H9 (cell line): ENCODE measurements around the gene SORCS2. TPM values are rescaled to one million over a fixed set of nuclear protein-coding genes. Genes with fewer than 3 reads are reported as not detected.

Source experiments
- DNase-seq: peaks from one replicate; pipeline ENCODE4 v3.0.0-alpha.2; 2017
- H2AFZ ChIP-seq: one replicate; pipeline ENCODE4 v1.6.1; 2013; ENCODE audit warnings: mild to moderate bottlenecking, low read length, control low read depth, moderate library complexity
- H2AK5ac ChIP-seq: 2 replicates; pipeline ENCODE4 v1.6.1; 2013; ENCODE audit warnings: low read length, control low read depth, mixed read lengths; ENCODE audit not compliant: insufficient read length
- H2BK120ac ChIP-seq: one replicate; pipeline ENCODE4 v1.6.1; 2013; ENCODE audit warnings: low read depth, mild to moderate bottlenecking, low read length, control low read depth, inconsistent platforms; ENCODE audit not compliant: poor library complexity, severe bottlenecking
- H2BK12ac ChIP-seq: 2 replicates; pipeline ENCODE4 v1.6.1; 2013; ENCODE audit warnings: low read length, control low read depth, mixed read lengths, low read depth; ENCODE audit not compliant: insufficient read length
- H2BK15ac ChIP-seq: 2 replicates; pipeline ENCODE4 v1.6.1; 2013; ENCODE audit warnings: low read depth, low read length, control low read depth
- H2BK20ac ChIP-seq: one replicate; pipeline ENCODE4 v1.6.1; 2013; ENCODE audit warnings: low read depth, mild to moderate bottlenecking, low read length, control low read depth, inconsistent platforms; ENCODE audit not compliant: poor library complexity, severe bottlenecking
- H2BK5ac ChIP-seq: 2 replicates; pipeline ENCODE4 v1.6.1; 2013; ENCODE audit warnings: low read length, control low read depth, mixed read lengths; ENCODE audit not compliant: insufficient read length
- H3K14ac ChIP-seq: 2 replicates; pipeline ENCODE4 v1.6.1; 2013; ENCODE audit warnings: low read length, control low read depth; ENCODE audit not compliant: insufficient read depth
- H3K18ac ChIP-seq: 2 replicates; pipeline ENCODE4 v1.6.1; 2013; ENCODE audit warnings: low read depth, mild to moderate bottlenecking, mixed read lengths, low read length, control low read depth; ENCODE audit not compliant: insufficient read length
- H3K23ac ChIP-seq: 2 replicates; pipeline ENCODE4 v1.6.1; 2013; ENCODE audit warnings: low read length, control low read depth, mixed read lengths, low read depth; ENCODE audit not compliant: insufficient read length
- H3K23me2 ChIP-seq: 2 replicates; pipeline ENCODE4 v1.6.1; 2013; ENCODE audit warnings: low read depth, mild to moderate bottlenecking, mixed read lengths, low read length, control low read depth; ENCODE audit not compliant: insufficient read length, poor library complexity, severe bottlenecking
- H3K27ac ChIP-seq: 2 replicates; pipeline ENCODE4 v1.5.1; 2013; ENCODE audit warnings: low read length, control low read depth, mixed read lengths, low read depth; ENCODE audit not compliant: insufficient read length
- H3K27me3 ChIP-seq: 2 replicates; pipeline ENCODE4 v1.6.1; 2013; ENCODE audit warnings: low read length, control low read depth, inconsistent platforms; ENCODE audit not compliant: insufficient read depth
- H3K4ac ChIP-seq: 2 replicates; pipeline ENCODE4 v1.6.1; 2013; ENCODE audit warnings: low read depth, mild to moderate bottlenecking, control low read depth, inconsistent platforms, low read length, moderate library complexity
- H3K4me1 ChIP-seq: 2 replicates; pipeline ENCODE4 v1.6.1; 2013; ENCODE audit warnings: low read length, control low read depth, inconsistent platforms; ENCODE audit not compliant: insufficient read depth
- H3K4me2 ChIP-seq: 2 replicates; pipeline ENCODE4 v1.6.1; 2013; ENCODE audit warnings: low read length, control low read depth, mixed read lengths; ENCODE audit not compliant: insufficient read length, insufficient read depth
- H3K56ac ChIP-seq: 2 replicates; pipeline ENCODE4 v1.6.1; 2013; ENCODE audit warnings: low read depth, mild to moderate bottlenecking, mixed read lengths, low read length, control low read depth; ENCODE audit not compliant: insufficient read length
- H3K79me1 ChIP-seq: 2 replicates; pipeline ENCODE4 v1.6.1; 2013; ENCODE audit warnings: low read depth, mild to moderate bottlenecking, moderate library complexity, low read length, control low read depth, inconsistent platforms; ENCODE audit not compliant: insufficient read depth, poor library complexity, severe bottlenecking
- H3K79me2 ChIP-seq: 2 replicates; pipeline ENCODE4 v1.6.1; 2013; ENCODE audit warnings: low read length, control low read depth, inconsistent platforms; ENCODE audit not compliant: insufficient read depth
- H3K9ac ChIP-seq: 2 replicates; pipeline ENCODE4 v1.6.1; 2013; ENCODE audit warnings: low read length, control low read depth, mixed read lengths; ENCODE audit not compliant: insufficient read length; ENCODE audit errors: extremely low read depth
- H3K9me3 ChIP-seq: one replicate; pipeline ENCODE4 v1.6.1; 2013; ENCODE audit warnings: low read depth, low read length, inconsistent platforms; ENCODE audit not compliant: control insufficient read depth
- H3T11ph ChIP-seq: one replicate; pipeline ENCODE4 v1.6.1; 2013; ENCODE audit warnings: mild to moderate bottlenecking, low read length, control low read depth, inconsistent platforms
- H4K20me1 ChIP-seq: one replicate; pipeline ENCODE4 v1.6.1; 2013; ENCODE audit not compliant: control insufficient read depth, insufficient read length, insufficient read depth
- H4K5ac ChIP-seq: 2 replicates; pipeline ENCODE4 v1.6.1; 2013; ENCODE audit warnings: low read depth, mild to moderate bottlenecking, mixed read lengths, low read length, control low read depth; ENCODE audit not compliant: insufficient read length
- H4K8ac ChIP-seq: replicated peaks from 2 replicates; pipeline ENCODE4 v1.6.1; 2013; ENCODE audit warnings: low read length, control low read depth, mixed read lengths, low read depth; ENCODE audit not compliant: insufficient read length
- H4K91ac ChIP-seq: 2 replicates; pipeline ENCODE4 v1.6.1; 2013; ENCODE audit warnings: low read depth, mild to moderate bottlenecking, moderate library complexity, mixed read lengths, low read length, control low read depth; ENCODE audit not compliant: insufficient read length
- H3K27ac Mint-ChIP-seq, 3 experiments: 2 replicates in 2 of 3; 3 replicates in 1 of 3; pipeline ENCODE4 v1.8.0; 2020 to 2021; ENCODE audit warnings: mixed read lengths in 3 of 3, mild to moderate bottlenecking in 1 of 3, moderate library complexity in 1 of 3
- H3K27me3 Mint-ChIP-seq: 2 replicates; pipeline ENCODE4 v1.8.0; 2021; ENCODE audit warnings: low read depth, mild to moderate bottlenecking, moderate library complexity, mixed read lengths
- H3K36me3 Mint-ChIP-seq, 3 experiments: 2 replicates in 2 of 3; 3 replicates in 1 of 3; pipeline ENCODE4 v1.8.0; 2020 to 2021; ENCODE audit warnings: low read depth in 3 of 3, mixed read lengths in 3 of 3; ENCODE audit not compliant: insufficient read depth in 1 of 3
- H3K4me1 Mint-ChIP-seq, 2 experiments: 2 replicates each; pipeline ENCODE4 v1.8.0; 2020; ENCODE audit warnings: mixed read lengths in 2 of 2
- H3K4me3 Mint-ChIP-seq, 2 experiments: 2 replicates in 1 of 2; 3 replicates in 1 of 2; pipeline ENCODE4 v1.8.0; 2020 to 2021; ENCODE audit warnings: mild to moderate bottlenecking in 2 of 2, mixed read lengths in 2 of 2, moderate library complexity in 1 of 2
- H3K9me3 Mint-ChIP-seq, 2 experiments: 2 replicates in 1 of 2; 3 replicates in 1 of 2; pipeline ENCODE4 v1.8.0; 2020; ENCODE audit warnings: mild to moderate bottlenecking in 2 of 2, mixed read lengths in 2 of 2, moderate library complexity in 1 of 2
- WGBS: extraction: QIAGEN DNeasy Blood & Tissue Kit; methylation state at CpG from one replicate; pipeline ENCODE4 v1.1.7; 2013; ENCODE audit warnings: missing lambda C conversion rate, low lambda C conversion rate, mixed read lengths; ENCODE audit not compliant: insufficient read length; ENCODE audit errors: extremely low coverage; 5-methylcytosine and 5-hydroxymethylcytosine counted together
- total RNA-seq: library from RNA; stranded (reverse); gene quantifications from 2 replicates; pipeline ENCODE4 v1.2.1, GENCODE V29; 2021
- TF ChIP-seq, protein P1 (sequence below): fragments of 200-600 bp; sonication (generic); conservative IDR thresholded peaks from 3 replicates; pipeline ENCODE4 v1.8.0; 2021; ENCODE audit warnings: antibody characterized with exemption, mild to moderate bottlenecking

SORCS2 gene
- total RNA-seq, 1 experiment from 2014 or later = 0.57 TPM

DNA sequence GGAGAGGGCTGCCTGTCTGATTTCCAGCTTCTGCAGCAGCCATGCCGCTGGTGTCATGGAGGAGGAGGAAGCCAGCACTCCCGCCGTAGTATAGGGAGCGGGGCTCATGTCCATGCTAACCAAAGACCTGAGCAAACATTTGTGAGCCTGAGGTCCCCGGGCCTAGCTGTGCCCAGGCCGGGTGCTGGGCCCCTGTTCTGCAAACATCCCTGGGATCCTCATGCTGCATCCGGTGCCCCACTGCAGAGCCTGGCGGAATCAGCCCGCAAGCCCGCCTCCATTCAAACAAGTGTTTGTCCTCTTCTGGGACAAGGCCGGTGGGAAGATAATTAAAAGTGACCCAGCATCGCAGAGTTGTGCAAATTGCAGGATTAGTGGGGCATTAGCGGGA, 106.3 kb downstream of the SORCS2 start:
- no peak overlapping the region for H3K4ac ChIP-seq
- Mint-ChIP-seq H3K27me3 (peaks cover 7% of the 10 kb centered on the region), H3K27ac (no peak overlapping the region; a peak in 1 of 7 replicates), H3K4me3 (no peak overlapping the region), H3K9me3 (no peaks in the 10 kb centered on the region), H3K4me1 (peaks cover 6 to 19% of the 10 kb centered on the region in 2 experiments; a peak in 3 of 4 replicates), H3K36me3 (no peaks in the 10 kb centered on the region)
- no peak overlapping the region for H3K9ac ChIP-seq
- TF ChIP-seq, protein P1, sequence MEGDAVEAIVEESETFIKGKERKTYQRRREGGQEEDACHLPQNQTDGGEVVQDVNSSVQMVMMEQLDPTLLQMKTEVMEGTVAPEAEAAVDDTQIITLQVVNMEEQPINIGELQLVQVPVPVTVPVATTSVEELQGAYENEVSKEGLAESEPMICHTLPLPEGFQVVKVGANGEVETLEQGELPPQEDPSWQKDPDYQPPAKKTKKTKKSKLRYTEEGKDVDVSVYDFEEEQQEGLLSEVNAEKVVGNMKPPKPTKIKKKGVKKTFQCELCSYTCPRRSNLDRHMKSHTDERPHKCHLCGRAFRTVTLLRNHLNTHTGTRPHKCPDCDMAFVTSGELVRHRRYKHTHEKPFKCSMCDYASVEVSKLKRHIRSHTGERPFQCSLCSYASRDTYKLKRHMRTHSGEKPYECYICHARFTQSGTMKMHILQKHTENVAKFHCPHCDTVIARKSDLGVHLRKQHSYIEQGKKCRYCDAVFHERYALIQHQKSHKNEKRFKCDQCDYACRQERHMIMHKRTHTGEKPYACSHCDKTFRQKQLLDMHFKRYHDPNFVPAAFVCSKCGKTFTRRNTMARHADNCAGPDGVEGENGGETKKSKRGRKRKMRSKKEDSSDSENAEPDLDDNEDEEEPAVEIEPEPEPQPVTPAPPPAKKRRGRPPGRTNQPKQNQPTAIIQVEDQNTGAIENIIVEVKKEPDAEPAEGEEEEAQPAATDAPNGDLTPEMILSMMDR = no peak
- H2BK12ac ChIP-seq = no peak overlapping the region
- no peaks in the 10 kb centered on the region for H4K20me1 ChIP-seq
- no peaks in the 10 kb centered on the region for H3K79me2 ChIP-seq
- no peak overlapping the region for H2AK5ac ChIP-seq
- no peak overlapping the region for H3K56ac ChIP-seq
- H2BK5ac ChIP-seq = no peak overlapping the region
- H3K23ac ChIP-seq = no peak overlapping the region
- no peaks in the 10 kb centered on the region for H3K4me1 ChIP-seq
- H2BK120ac ChIP-seq = no peak overlapping the region
- no peaks in the 10 kb centered on the region for H3K79me1 ChIP-seq
- no peak overlapping the region for H2BK20ac ChIP-seq
- H4K8ac ChIP-seq = no peak overlapping the region
- H3T11ph ChIP-seq = no peak overlapping the region
- H4K91ac ChIP-seq = no peak overlapping the region
- H3K18ac ChIP-seq = no peak overlapping the region
- no peak overlapping the region for H3K27ac ChIP-seq
- no peaks in the 10 kb centered on the region for H3K27me3 ChIP-seq
- DNase-seq = no peak
- H4K5ac ChIP-seq = no peak overlapping the region
- no peaks in the 10 kb centered on the region for H3K9me3 ChIP-seq
- no peak overlapping the region for H2AFZ ChIP-seq
- H3K23me2 ChIP-seq = no peaks in the 10 kb centered on the region
- H3K14ac ChIP-seq = no peak overlapping the region
- no peak overlapping the region for H3K4me2 ChIP-seq
- H2BK15ac ChIP-seq = no peak overlapping the region
- no CpG with 5 or more reads among the region's 13 CpGs for WGBS
